ENCODE measurements around the gene TFIP11.

DNA sequence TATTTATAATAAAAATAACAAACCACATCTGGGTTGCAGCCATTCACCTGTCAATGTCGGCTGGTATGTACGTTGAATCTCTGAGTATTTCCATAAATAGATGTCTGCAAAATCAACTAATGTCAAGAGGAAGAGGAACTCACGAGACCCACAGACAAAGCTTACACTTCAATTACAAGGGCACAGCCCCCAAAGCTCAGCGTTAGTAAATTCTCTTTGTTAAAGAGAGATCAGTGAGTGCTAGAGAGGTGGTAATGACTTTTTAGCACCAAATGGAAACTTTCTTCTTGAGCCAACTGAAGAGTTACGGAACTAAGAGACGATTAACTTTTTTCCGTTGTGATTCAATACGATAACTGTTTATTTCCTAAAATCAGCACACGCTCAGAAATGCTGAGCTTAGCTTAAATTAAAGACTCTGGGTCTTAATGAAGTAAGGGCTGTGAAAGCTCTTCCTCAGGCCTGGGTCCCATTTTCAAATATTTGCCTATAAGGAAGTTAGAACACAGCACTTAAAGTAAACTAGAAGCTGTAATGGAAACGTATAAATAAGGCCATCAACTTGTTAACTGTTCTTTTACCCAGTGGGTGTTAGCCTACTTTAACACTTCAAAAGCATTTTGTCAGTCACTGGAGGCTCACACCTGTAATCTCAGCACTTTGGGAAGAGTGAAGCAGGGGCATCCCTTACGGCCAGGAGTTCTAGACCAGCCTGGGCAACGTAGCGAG, 22.8 kb upstream of the TFIP11 start:
- TF ChIP-seq CTCF (IDR thresholded peaks at IDR 0.05; ENCODE audit: low read depth, low read length) (no peak), EZH2phosphoT487 (IDR thresholded peaks at IDR 0.05; ENCODE audit: low read depth) (no peak)

Measured in OCI-LY3 (cell line).